SK-N-MC (cell line): ENCODE results near the gene DDX41.

Experiments
- EZH2 ChIP-seq: fragments of 200-600 bp; sonication (generic); IDR thresholded peaks from one replicate; pipeline ENCODE4 v1.6.1; 2017; ENCODE audit warnings: antibody characterized with exemption
- FOXP2 ChIP-seq: optimal IDR thresholded peaks from 2 replicates; pipeline ENCODE3; 2011; ENCODE audit warnings: mild to moderate bottlenecking, moderate library complexity; ENCODE audit not compliant: insufficient read depth; ENCODE audit errors: extremely low read length, control extremely low read depth
- POLR2AphosphoS5 ChIP-seq: IDR thresholded peaks from 2 replicates; pipeline ENCODE4 v1.6.1; 2012; ENCODE audit warnings: mild to moderate bottlenecking, low read depth, low read length, borderline replicate concordance

DNA sequence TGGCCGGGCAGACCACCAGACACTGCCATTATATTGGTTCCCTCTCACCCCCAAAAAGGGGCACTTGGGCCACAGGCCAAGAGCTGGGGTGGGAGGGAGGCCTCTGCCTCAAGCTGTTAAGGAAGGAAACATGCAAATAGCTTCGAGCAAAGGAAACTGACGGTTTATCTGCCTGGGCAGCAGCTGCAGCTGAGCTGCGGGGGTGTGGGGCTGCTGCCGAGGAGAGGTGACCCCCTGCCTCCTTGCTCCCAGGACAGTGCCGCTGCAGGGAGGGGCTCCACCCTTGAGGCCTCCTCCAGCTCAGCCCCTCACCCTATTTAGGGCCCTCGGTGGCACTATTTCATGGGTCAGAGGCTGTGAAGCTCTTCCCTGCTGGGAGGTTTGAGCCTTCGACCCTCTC lies 7.9 kb downstream of the DDX41 start:
- TF ChIP-seq EZH2 (no peak), POLR2AphosphoS5 (no peak), FOXP2 (no peak)
